AG20443 (cell line): ENCODE data around the gene SLC6A1.

Source experiments
- DNase-seq: peaks from one replicate; pipeline ENCODE4 v3.0.0; 2012; ENCODE audit warnings: low spot score, mixed read lengths

SLC6A1 gene

GRCh38 chr3:11020764-11021163, 28.2 kb downstream of the SLC6A1 start:
- no peak for DNase-seq

GRCh38 chr3:11021611-11022011, 29.1 kb downstream of the SLC6A1 start:
- DNase-seq: no peak

DNA sequence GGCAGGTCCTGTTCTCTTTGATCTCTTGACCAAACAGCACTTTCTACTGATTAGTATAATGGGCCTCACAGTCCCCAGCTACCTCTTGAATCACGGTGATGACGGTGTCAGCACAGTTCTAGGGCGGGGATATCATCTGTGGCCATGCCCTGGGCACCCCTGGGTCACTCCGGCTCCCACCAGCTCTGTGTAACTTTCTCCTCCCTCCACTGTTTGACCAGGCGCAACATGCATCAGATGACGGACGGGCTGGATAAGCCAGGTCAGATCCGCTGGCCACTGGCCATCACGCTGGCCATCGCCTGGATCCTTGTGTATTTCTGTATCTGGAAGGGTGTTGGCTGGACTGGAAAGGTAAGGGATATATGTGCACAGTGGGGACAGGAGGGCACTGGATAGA, 29.6 kb downstream of the SLC6A1 start:
- DNase-seq: no peak

- no peak for DNase-seq
Observed at GRCh38 chr3:11024181-11024580, 31.6 kb downstream of the SLC6A1 start.

DNA sequence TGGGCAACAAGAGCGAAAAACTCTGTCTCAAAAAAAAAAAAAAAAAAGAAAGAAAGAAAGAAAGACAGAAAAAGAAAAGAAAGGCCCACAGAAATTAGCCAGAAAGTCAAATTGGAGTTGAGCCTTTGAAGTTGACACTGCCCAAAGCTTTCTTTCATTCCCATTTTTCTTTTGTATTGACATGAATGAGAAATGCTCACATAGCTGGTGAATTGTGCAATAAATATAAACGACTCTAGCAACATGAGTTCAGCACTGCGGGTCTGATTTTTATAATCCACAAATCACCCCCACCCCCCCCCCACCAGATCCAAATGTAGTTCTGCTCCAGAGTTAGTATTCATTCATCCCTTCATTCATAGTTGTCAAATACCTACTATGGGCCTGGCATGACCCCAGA, 37.4 kb downstream of the SLC6A1 start:
- no peak for DNase-seq

DNA sequence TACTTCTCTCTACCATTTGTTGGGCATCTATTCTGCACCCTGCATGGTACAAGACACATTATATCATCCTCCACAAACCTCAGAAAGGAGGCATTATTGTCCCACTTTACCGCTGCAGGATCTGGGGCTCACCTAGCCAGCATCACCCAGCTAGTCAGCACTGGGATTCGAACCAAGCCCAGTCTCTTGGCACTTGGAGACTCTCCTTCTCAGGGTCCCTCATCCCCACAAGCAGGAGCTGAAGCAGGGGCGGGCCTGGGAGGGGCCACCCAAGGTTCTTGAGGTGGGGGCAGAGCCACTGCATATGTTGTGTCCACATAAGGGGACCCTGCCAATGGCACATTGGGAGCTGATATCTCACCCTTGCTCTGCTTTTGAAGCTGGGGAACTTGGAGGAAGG, 41.3 kb downstream of the SLC6A1 start:
- DNase-seq: no peak

DNA sequence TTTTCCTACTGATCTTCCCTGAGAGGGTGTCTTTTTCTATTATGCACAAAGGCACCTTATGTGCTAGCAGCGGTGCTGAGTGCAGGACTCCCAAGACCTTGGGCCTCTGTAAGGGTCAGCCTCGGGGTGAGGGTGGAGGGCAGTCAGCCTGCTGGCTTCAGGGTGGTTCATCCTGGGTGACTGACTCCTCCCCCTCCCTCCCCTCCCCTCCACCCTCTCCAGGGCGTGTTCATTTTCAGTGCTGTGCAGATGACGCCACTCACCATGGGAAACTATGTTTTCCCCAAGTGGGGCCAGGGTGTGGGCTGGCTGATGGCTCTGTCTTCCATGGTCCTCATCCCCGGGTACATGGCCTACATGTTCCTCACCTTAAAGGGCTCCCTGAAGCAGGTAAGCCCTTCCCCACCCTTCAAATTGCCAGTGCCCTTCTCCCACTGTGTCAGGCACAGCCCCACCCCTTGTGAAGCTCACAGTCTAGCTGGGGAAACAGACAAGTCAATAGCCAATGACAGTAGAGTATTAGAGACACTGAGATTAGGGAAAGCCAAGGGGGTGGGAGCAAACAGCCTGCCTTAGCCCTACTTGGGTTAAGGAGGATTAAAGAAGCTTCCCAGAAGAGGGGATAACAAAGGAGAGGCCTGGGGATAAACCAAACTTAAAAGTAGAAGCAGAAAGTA, 41.9 kb downstream of the SLC6A1 start:
- DNase-seq: no peak

- no peak for DNase-seq
Observed at GRCh38 chr3:11035757-11036505, 43.4 kb downstream of the SLC6A1 start.

- DNase-seq: no peak
Observed at GRCh38 chr3:11037241-11037873, 44.8 kb downstream of the SLC6A1 start.

DNA sequence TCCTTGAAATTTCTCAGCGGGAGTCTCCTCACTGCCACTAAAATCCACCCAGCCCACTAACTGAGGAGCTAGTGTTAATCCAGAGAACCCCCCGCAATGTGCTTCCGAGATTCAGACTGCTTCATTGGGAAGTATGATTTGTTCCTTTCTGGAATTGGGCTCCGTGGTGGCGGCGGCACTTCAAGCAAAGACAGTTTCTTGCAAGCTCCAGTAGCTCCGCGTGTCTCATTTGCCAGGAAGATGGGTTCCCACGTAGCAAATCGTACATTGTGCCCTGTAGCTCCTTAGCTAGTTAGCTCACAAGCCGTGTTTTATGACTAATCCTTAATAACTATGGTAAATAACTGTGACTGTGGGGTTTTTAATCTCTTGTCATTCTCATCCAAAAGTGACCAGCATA, 45.4 kb downstream of the SLC6A1 start:
- no peak for DNase-seq

DNA sequence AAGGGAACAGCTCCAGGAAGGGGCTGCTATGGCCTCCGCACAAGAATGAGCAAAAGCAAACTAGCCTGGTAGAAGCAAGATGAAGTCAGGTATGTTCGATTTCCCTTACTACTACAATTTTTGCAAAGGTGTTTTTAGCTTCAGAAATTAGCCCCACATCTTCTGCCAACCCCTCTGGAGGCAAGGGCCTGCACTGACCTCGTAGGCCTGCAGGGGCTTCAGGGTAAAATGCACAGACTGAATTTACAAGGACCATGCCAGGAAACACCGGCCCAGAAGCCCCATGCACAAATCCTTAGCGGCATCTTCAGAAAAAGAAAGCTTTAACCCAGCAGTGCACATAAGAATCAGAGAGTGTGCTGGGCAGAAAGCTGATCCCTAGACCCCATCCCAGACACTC, 53.0 kb downstream of the SLC6A1 start:
- DNase-seq: no peak

GRCh38 chr3:11047500-11047899, 55.0 kb downstream of the SLC6A1 start:
- no peak for DNase-seq

- no peak for DNase-seq
Observed at GRCh38 chr3:11050666-11051323, 58.2 kb downstream of the SLC6A1 start.

GRCh38 chr3:11053926-11054503, 61.5 kb downstream of the SLC6A1 start:
- no peak for DNase-seq

DNA sequence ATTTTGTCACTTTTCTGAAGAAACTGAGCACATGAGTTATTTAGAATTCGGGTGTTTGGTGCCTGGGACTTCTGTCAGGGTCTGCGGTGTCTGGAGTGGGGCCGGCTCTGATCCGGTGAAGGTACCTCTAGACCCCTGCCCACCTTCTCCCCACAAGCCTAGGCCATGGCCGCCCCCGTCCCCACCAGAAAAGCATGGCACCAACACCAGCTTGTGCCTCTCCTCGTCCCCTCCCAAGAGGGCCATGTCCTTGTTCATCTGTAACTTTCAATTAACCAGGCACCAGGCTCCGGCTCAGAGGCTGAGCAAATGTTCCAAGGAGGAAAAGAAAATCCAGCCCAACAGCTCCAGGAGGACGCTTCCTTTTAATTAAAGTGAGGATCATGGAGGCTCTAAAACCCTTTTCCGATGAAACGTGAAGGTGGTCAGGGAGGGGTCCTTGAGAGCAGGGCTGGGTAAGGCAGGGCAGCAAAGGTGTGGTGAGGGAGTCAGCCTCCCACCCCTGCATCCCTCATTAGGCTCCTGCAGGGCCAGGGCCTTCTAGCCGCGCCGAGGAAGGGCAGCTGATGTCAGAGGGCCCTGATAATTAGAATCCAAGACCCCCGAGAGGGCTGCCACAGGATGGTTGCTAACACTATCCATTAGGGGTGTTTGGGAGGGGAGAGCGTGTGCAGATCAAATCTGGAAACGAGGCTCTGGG, 62.3 kb downstream of the SLC6A1 start:
- DNase-seq: no peak

DNA sequence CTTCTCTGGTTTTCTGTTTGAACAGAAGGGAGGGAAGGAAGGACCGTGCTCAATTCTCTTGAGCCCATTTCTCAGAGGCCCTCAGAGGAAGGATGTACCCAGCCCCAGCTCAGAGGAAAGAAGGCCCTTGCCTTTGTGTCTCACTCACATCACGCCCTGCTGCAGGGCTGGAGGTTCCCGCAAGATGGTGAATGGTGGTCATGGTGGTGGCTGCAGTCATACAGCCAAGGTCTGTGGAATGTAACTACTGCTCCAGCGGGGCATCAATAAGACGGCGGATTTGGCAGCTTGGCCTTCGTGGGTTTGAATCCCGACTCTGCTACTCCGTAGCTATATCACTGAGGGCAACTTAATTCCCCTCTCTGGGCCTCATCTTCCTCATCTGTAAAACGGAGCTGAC, 62.9 kb downstream of the SLC6A1 start:
- DNase-seq: no peak

GRCh38 chr3:11056531-11057050, 64.0 kb downstream of the SLC6A1 start:
- DNase-seq: no peak

DNA sequence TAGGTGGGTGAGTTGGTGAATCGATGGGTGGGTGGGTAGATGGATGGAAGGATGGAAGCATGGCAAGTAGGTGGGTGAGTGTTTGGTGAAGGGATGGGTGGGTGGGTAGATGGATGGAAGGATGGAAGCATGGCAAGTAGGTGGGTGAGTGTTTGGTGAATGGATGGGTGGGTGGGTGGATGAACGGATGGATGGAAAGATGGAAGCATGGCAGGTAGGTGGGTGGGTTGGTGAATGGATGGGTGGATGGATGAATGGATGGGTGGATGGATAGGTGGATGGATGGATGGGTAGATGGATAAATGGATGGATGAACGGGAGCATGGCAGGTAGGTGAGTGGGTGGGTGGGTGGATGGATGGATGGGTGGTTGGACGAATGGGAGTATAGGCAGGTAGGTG, 65.1 kb downstream of the SLC6A1 start:
- DNase-seq: no peak

DNA sequence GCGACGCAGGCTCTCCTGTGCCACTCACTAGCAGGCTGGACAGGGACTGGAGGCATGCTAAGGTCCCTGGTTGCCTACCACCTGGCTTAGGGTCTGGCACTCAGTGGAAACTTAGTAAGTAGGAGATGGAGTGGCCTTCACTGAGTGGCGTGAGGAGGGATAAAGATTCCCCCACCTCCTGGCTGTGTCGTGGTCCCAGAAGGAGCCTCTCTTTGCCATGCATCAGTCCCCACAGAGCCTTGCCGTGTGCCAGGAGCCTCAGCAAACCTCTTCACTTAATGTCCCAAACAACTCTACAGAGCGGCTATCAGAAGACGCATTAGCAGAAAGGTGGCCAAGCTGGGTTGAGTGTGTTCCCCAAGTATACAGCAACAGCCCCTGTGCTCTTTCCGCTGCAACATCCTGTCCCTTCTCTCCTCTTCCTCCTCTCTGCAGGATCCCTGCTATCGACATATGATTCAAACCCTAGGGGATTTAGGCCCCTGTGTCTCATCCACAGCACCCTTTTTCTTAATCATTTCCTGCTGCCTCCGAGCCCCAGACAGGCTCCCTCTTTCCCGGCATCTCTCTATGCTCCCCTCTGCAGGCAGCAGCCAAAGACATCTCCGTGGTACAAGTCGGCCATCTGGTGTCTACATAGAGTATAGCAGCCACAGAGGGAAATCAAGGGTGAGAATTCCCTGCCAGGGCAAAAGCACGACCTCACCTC, 66.7 kb downstream of the SLC6A1 start:
- DNase-seq: peak; percentile 87

- no peak for DNase-seq
Observed at GRCh38 chr3:11059799-11060115, 67.2 kb downstream of the SLC6A1 start.
